ENCODE measurements around the gene TSEN2.
A peak's percentile ranks its signal among the peaks of the same experiment; 100 is the strongest.
"Not testable (repeated sequence)": the region's sequence is repeated elsewhere in the genome, so short reads cannot be mapped to it uniquely, and the experiment has no call there.

TSEN2 gene

DNA sequence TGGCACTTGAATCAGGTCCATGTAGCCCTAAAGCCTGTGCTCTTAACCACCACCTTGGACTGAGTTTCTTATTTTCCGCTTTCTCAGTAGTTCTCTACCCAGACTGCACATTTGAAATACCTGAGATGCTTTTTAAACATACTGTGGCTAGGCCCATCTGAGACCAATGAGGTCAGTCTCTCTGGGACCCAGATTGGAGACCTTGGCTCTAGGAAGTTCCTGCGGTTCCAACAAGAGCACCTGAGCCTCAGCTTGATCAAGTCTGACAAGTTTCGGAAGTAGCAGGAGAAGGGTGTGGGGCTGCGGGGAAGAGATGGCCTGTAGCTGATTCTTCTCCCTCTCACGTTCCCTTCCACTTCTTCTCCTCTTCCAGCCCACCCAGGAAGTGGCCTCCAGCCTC lies 11.5 kb upstream of the TSEN2 start:
- no peak for DNase-seq

- DNase-seq = no peak
These were observed 10.8 kb upstream of the TSEN2 start for GRCh38 chr3:12473511-12473910.

- DNase-seq = no peak
These were observed 7.9 kb upstream of the TSEN2 start for GRCh38 chr3:12476238-12476897.

- DNase-seq = no peak
These were observed 7.0 kb upstream of the TSEN2 start for GRCh38 chr3:12477256-12477655.

DNA sequence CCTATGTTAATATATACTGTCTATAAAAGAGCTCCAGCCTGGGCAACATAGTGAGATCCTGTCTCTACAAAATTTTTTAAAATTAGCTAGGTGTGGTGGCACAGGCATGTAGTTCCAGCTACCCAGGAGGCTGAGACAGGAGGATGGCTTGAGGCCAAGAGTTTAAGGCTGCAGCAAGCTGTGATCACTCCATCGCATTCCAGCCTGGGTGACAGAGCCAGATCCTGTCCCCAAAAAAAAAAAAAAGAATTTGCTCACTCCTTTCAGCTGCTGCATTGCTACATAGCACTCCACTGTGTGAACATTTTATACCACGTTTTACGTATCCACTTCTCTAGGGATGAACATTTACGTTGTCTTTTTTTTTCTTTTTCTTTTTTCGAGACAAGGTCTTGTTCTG lies 6.0 kb upstream of the TSEN2 start:
- DNase-seq = no peak

- DNase-seq = not testable (repeated sequence)
These were observed 5.1 kb upstream of the TSEN2 start for GRCh38 chr3:12479198-12479597.

- DNase-seq = no peak
These were observed 4.3 kb upstream of the TSEN2 start for GRCh38 chr3:12479919-12480427.

- no peak for DNase-seq
These were observed 870 bp upstream of the TSEN2 start for GRCh38 chr3:12483410-12483809.

DNA sequence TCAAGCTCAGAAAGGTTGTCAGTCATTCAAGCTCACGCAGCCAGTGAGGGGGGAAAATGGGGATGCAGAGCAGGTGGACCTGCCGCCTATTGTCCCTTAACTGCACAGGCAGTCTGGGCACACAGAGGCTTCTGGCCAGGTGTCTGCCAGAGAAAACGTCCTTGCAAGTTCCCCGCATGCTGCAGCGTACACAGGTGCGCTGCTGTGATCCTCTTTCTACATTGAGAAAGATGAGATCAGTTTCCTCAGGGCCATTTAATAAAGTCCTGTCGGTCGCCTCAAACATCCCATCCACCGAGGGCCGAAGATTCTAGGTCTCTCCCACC lies 445 bp upstream of the TSEN2 start:
- no peak for DNase-seq

DNA sequence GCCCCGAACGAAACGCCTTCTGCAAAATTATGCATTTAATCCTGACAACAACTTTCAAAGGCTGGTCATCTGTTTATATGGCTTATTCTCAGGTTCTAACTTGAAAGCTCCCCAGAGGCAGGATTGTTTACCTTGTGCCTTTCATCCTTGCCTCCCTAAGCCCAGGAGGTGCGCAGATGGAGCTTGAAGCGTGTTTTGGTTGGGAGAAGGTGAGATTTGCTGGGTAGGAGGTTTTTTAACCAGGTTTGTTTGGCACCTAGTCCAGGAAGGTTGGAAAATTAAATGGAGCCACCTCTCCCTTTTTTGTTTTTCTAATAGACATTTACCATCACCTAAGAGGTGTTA lies 675 bp downstream of the TSEN2 start:
- DNase-seq = no peak

- DNase-seq = no peak
These were observed 1.7 kb downstream of the TSEN2 start for GRCh38 chr3:12486001-12486400.

GRCh38 chr3:12486916-12487315 lies 2.6 kb downstream of the TSEN2 start:
- DNase-seq = no peak

DNA sequence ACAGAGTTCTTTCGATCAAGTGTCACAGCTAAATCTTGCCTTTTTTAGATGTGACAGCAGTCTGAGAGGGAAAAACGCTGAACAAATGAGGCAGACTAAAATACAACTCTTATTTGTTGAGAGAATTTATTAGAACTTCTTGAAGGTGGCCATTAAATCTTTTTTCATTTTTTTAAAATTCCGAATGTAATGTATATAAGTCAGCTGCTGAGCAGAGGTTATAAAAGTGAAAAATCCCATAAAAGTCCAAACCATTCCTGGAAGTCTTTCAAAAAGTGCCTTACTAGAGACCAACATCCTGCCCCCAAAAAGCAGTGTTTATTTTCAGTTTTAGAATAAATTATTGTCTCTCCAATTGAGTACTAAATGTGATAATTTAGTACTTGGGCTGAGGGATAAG lies 3.1 kb downstream of the TSEN2 start:
- no peak for DNase-seq

DNA sequence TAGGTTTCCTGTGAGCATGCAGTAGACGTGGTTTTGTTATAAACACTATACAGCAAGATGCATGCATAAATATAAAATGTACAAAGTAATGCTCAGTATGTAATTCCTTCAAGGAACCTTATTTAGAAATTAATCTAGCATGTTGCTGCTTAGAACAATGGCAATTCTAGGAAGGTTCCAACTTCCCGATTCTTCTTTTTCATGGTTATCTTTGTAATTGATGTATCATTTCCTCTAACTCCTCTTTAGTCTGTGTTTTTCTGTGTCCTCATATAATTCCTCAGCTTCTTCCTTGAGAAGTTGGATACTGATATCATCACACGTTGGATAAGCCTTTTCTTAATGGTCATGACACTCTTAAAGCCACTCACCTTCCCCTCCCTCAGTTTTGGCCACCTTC lies 3.5 kb downstream of the TSEN2 start:
- DNase-seq = no peak

- DNase-seq = no peak
These were observed 5.1 kb downstream of the TSEN2 start for GRCh38 chr3:12489368-12489767.

- DNase-seq = no peak
These were observed 5.6 kb downstream of the TSEN2 start for GRCh38 chr3:12489832-12490231.

DNA sequence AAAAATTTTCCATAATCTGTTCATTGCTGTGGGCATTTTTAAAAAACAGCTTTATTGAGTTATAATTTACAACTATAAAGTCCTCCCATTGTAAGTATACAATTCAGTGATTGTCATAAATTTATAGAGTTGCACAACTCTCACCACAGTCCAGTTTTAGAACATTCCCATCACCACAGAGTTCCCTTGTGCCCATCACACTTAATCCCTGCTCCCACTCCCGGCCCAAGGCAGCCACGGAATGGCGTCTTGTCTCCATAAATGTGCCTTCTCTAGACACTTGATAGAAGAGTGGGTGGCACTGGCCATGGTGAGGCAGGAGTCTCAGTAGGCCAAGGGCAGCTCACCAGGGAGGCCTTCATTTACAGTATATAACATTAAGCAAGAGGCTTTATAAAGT lies 6.3 kb downstream of the TSEN2 start:
- no peak for DNase-seq

GRCh38 chr3:12495749-12496452 lies 11.6 kb downstream of the TSEN2 start:
- DNase-seq = no peak

DNA sequence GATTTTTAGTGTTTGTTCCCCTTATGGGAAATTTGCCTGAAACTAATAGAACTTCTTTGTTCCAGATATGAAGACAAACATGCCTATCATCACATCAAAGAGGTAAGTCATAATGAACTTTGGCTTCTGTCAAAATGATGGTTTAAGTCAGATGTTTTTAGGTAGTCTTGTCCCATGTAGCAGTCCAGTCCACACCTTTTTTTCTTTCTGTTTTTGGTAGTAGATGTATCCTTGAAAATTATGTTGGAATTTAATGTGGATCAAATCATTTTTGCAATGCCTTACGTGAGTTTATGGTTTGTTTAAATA lies 12.1 kb downstream of the TSEN2 start:
- no peak for DNase-seq

DNA sequence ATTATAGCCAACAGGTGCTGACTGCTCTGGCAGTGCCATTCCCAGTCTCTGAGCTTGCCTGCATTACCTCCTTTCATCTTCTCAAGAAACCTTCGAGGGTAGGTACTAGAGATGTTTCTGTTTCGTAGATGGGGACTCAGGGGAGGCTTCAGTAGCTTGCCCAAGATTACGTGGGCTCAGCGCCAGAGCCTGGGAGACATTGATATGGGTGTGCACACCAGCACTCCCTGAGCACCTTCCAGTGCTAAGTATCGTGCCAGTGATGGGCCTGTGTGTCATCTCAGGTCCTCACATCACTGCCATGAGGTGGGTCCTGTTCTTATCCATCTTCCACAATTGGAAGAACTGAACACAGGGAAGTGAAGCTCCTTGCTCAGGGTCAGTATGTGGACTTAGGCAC lies 15.2 kb downstream of the TSEN2 start:
- DNase-seq = no peak

DNA sequence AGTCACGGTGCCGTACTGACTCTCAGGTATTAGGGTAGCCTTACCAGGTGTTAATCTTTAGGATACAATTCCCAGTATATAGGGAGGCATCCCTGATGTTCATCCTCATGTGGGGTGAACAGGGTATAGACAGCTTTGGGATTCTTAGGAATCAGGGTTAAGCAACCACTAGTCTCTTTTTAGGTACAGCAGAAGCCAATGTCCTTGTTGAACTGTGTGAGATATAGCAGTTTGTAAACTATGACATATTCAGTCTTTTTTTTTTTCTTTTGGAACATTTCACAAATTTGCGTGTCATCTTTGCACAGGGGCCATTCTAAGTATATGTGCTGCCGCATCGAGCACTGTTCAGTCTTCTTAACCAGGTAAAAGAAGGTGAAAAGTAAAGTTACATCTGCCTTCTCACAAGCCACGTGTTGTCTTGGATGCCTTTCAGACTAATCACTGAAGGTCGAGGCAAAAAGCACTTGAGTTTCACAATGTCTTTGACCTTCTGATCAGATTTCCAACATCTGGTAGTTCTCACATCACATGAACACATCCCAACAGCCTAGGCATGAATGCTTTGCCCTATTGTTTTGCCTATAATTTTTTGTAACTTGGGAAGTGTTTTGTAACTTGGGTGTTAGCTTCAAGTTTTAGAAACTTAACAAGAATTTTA lies 17.2 kb downstream of the TSEN2 start:
- DNase-seq = no peak

DNA sequence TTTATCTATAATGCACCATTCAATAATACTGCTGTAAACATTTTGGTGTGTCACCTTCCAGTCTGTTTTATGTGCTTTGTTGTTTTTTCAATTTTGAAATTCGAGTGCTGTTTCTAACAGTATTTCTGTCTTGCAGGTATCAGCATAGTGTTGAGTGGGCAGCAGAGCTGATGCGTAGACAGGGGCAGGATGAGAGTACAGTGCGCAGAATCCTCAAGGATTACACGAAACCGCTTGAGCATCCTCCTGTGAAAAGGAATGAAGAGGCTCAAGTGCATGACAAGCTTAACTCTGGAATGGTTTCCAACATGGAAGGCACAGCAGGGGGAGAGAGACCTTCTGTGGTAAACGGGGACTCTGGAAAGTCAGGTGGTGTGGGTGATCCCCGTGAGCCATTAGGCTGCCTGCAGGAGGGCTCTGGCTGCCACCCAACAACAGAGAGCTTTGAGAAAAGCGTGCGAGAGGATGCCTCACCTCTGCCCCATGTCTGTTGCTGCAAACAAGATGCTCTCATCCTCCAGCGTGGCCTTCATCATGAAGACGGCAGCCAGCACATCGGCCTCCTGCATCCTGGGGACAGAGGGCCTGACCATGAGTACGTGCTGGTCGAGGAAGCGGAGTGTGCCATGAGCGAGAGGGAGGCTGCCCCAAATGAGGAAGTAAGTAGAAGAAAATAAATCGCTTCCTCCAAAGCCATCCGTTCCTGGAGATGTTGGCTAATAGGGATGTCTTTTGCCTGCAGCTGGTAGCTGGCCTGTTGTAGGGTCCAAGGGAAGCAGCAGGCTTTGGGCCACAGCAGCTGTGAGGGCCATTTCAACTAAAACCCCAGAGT lies 19.1 kb downstream of the TSEN2 start:
- DNase-seq = peak; percentile 22

GRCh38 chr3:12506201-12506709 lies 22.0 kb downstream of the TSEN2 start:
- no peak for DNase-seq
